Colonic mucosa (tissue), 4 donors: ENCODE data around the gene PSMB1. TPM values are rescaled to one million over a fixed set of nuclear protein-coding genes. Genes with fewer than 3 reads are reported as not detected.

Experiments used
- DNase-seq: peaks from one replicate; pipeline ENCODE4 v3.0.0-alpha.2; 2020
- H3K27ac ChIP-seq: fragments of 200-600 bp; one replicate; pipeline ENCODE4 v1.8.0; 2021
- H3K27me3 ChIP-seq: fragments of 200-600 bp; one replicate; pipeline ENCODE4 v1.8.0; 2021
- H3K36me3 ChIP-seq: fragments of 200-600 bp; one replicate; pipeline ENCODE4 v1.8.0; 2021
- H3K4me1 ChIP-seq: fragments of 200-600 bp; one replicate; pipeline ENCODE4 v1.8.0; 2021; ENCODE audit warnings: mild to moderate bottlenecking
- H3K4me3 ChIP-seq: fragments of 200-600 bp; one replicate; pipeline ENCODE4 v1.8.0; 2021
- H3K9ac ChIP-seq, 2 donors: one replicate each; pipeline ENCODE4 v1.7.0; 2013; ENCODE audit warnings: control low read depth in 2 of 2, low read depth in 2 of 2, low read length in 2 of 2
- H3K9me3 ChIP-seq: fragments of 200-600 bp; one replicate; pipeline ENCODE4 v1.8.0; 2021
- intact Hi-C: fragments of 100-400 bp; cut with DNase I; formaldehyde crosslinking; loops from one replicate; pipeline ENCODE4 v1.14.1; 2022
- total RNA-seq, 2 donors: library from RNA; stranded (reverse); fragmentation: NEBNext Ultra II Directional in 1 of 2; extraction: Animal tissue kit (Norgen Biotek cat#: 25700) in 1 of 2; gene quantifications; one replicate each; pipeline ENCODE4 v1.2.1, GENCODE V29; 2021
- TF ChIP-seq, protein P1 (sequence below): fragments of 200-600 bp; IDR thresholded peaks from one replicate; pipeline ENCODE4 v1.8.0; 2022; ENCODE audit warnings: antibody characterized with exemption, mild to moderate bottlenecking
- donor health status: healthy.
- donor health status: DM: no; HTN: no; CAD: no.
- donor health status: DM: no; HTN: no; CAD: no.

PSMB1 gene
- total RNA-seq, 2 donors from 2014 or later = 140 to 172 TPM

DNA sequence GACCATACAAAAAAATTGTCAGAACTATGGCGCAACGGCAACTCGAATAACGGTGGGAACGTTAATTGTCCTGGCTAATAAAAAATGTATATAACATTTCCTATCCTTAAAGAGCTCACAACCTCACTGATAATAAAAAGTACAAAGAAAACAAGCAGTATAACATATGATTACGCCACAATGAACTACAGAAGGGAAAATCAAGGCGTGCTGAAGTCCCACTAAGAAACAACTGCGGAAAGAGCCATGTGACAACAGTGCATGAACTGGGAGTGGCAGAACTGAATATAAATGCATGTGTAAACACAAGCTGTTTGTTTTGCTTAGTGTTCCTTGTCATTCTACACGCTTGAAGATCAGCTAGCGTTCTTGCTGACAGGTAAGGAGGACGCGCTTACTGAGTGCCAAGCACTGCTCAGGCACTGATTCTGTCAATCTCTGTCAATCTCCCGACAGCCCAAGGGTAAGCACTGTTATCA is 466 bp upstream of the PSMB1 start:
- intact Hi-C loops = loop anchor here (2.0 kb wide), 1 partner anchor 803 kb away; the partner anchor contains the start of genes DYNLT2 and ERMARD
- peak overlapping the region; percentile 86 for H3K27ac ChIP-seq
- H3K9me3 ChIP-seq = no peaks in the 10 kb centered on the region
- H3K9ac ChIP-seq = peak overlapping the region in 1 of 2 donors; percentile 88
- peaks cover 19% of the 10 kb centered on the region for H3K4me1 ChIP-seq
- DNase-seq = no peak
- peaks cover under 1% of the 10 kb centered on the region for H3K36me3 ChIP-seq
- peak overlapping the region; percentile 72 for H3K4me3 ChIP-seq
- TF ChIP-seq, protein P1, sequence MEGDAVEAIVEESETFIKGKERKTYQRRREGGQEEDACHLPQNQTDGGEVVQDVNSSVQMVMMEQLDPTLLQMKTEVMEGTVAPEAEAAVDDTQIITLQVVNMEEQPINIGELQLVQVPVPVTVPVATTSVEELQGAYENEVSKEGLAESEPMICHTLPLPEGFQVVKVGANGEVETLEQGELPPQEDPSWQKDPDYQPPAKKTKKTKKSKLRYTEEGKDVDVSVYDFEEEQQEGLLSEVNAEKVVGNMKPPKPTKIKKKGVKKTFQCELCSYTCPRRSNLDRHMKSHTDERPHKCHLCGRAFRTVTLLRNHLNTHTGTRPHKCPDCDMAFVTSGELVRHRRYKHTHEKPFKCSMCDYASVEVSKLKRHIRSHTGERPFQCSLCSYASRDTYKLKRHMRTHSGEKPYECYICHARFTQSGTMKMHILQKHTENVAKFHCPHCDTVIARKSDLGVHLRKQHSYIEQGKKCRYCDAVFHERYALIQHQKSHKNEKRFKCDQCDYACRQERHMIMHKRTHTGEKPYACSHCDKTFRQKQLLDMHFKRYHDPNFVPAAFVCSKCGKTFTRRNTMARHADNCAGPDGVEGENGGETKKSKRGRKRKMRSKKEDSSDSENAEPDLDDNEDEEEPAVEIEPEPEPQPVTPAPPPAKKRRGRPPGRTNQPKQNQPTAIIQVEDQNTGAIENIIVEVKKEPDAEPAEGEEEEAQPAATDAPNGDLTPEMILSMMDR = no peak
- no peaks in the 10 kb centered on the region for H3K27me3 ChIP-seq

DNA sequence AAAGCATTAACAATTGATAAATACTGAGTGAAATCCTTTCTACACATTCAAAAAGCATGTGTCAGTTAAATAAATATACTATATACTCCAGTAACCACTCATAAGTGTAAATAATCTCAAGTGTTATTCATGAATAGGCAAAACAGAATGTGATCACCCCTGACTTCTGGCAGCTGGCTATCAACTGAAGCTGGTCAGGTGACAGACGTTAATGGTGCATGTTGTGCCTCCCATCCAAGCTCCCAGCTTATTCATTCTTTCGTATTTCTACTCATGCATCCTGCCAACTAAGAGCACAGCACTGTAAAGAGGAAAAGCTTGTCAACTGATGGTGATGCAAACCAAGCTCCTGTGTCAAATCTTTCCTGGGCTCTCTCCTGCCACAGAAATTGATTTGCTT is 7.7 kb downstream of the PSMB1 start:
- H3K27me3 ChIP-seq = no peaks in the 10 kb centered on the region
- intact Hi-C loops = no loop called here
- H3K9me3 ChIP-seq = no peaks in the 10 kb centered on the region
- no peak for DNase-seq
- H3K27ac ChIP-seq = no peak overlapping the region
- no peak overlapping the region for H3K9ac ChIP-seq
- H3K4me3 ChIP-seq = no peak overlapping the region
- TF ChIP-seq, protein P1 = no peak
- H3K36me3 ChIP-seq = peaks cover 39% of the 10 kb centered on the region
- H3K4me1 ChIP-seq = no peaks in the 10 kb centered on the region

DNA sequence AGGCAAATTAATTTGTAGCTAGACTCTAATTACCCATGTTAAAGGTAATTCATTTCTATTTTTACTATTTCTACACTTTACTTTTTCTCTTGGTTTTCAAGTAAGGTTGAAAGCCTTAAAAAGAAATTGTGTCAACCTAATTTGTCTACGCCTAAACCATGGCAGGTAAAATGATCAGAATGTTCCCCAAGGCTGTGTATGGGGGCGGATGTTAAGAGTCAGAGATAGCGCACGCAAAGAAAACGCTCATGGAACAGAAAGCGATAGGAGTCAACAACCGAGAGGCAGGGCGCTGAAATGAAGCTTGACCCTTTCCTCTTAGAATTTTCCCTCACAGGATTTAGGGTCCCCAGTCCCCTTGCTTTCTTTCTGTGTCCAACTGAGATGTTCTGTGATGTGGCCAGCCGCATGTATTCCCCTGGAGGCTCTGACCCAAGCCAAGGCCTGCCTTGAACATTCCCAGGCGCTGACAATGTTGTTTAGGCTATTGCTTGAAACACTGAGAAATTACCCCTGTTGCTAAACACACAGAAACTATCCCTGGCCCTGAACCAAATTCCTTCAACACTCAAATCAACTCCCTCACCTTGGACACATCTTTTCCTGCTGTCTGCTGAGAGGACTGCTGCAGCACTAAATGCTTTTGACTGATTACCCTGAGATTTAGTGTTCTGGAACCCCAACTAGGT is 10.9 kb downstream of the PSMB1 start:
- Histone ChIP-seq H3K9me3 (no peaks in the 10 kb centered on the region), H3K27me3 (no peaks in the 10 kb centered on the region), H3K36me3 (peaks cover 35% of the 10 kb centered on the region), H3K9ac (no peak overlapping the region), H3K27ac (no peak overlapping the region), H3K4me1 (no peaks in the 10 kb centered on the region), H3K4me3 (no peak overlapping the region)
- intact Hi-C loops = no loop called here
- no peak for DNase-seq
- TF ChIP-seq, protein P1 = no peak

DNA sequence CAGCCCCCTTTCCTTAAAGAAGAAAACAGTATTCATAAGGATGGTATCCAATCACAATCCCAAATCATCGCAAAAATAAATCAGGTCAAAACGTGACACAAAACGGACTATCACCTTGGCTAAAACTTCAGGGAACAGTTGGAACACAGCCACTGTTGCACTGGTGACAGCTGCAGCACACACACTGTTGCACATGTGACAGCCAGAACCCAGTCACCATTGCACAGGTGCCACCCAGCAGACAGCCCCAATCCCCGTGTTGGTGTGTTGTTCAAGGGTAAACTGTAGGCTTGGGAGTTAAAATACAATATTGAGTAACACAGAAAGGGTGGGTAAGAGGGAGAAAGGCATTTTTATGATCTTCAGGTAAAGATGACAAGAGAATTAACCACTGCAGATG is 15.8 kb downstream of the PSMB1 start:
- Histone ChIP-seq H3K4me1 (no peaks in the 10 kb centered on the region), H3K36me3 (peaks cover 28% of the 10 kb centered on the region), H3K4me3 (no peak overlapping the region), H3K27ac (no peak overlapping the region), H3K9ac (no peak overlapping the region), H3K27me3 (no peaks in the 10 kb centered on the region), H3K9me3 (no peaks in the 10 kb centered on the region)
- no peak for DNase-seq
- intact Hi-C loops = no loop called here
- TF ChIP-seq, protein P1 = no peak

DNA sequence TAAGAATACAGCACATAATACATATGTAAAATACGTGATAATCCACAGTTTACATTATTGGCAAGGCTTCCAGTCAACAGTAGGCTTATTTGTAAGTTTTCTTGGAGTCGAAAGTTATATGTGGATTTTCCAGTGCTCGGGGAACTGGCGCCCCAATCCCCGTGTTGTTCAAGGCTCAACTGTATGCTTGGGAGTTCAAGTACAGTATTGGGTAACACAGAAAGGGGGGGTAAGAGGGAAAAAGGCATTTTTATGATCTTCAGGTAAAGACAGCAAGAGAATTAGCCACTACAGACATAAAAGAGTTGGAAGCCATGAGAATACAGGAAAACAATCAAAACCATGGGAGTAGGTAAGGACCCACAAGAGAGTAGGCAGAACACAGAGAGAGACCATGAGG is 16.4 kb downstream of the PSMB1 start:
- H3K36me3 ChIP-seq = peaks cover 24% of the 10 kb centered on the region
- DNase-seq = no peak
- TF ChIP-seq, protein P1 = no peak
- intact Hi-C loops = no loop called here
- H3K27ac ChIP-seq = no peak overlapping the region
- H3K9me3 ChIP-seq = no peaks in the 10 kb centered on the region
- H3K4me3 ChIP-seq = no peak overlapping the region
- no peaks in the 10 kb centered on the region for H3K4me1 ChIP-seq
- H3K9ac ChIP-seq = no peak overlapping the region
- no peaks in the 10 kb centered on the region for H3K27me3 ChIP-seq
